GM18873 (cell line): ENCODE measurements around the gene ME2.
A peak's percentile ranks its signal among the peaks of the same experiment; 100 is the strongest.
"Not testable (repeated sequence)": the region's sequence is repeated elsewhere in the genome, so short reads cannot be mapped to it uniquely, and the experiment has no call there.

Experiments
- ATAC-seq: cut with Tn5 transposase; IDR thresholded peaks from one replicate; pipeline ENCODE4 v1.9.1; 2021; ENCODE audit warnings: mild to moderate bottlenecking, moderate library complexity, moderate number of reproducible peaks; ENCODE audit not compliant: unreplicated experiment, low FRiP score

Gene ME2

DNA sequence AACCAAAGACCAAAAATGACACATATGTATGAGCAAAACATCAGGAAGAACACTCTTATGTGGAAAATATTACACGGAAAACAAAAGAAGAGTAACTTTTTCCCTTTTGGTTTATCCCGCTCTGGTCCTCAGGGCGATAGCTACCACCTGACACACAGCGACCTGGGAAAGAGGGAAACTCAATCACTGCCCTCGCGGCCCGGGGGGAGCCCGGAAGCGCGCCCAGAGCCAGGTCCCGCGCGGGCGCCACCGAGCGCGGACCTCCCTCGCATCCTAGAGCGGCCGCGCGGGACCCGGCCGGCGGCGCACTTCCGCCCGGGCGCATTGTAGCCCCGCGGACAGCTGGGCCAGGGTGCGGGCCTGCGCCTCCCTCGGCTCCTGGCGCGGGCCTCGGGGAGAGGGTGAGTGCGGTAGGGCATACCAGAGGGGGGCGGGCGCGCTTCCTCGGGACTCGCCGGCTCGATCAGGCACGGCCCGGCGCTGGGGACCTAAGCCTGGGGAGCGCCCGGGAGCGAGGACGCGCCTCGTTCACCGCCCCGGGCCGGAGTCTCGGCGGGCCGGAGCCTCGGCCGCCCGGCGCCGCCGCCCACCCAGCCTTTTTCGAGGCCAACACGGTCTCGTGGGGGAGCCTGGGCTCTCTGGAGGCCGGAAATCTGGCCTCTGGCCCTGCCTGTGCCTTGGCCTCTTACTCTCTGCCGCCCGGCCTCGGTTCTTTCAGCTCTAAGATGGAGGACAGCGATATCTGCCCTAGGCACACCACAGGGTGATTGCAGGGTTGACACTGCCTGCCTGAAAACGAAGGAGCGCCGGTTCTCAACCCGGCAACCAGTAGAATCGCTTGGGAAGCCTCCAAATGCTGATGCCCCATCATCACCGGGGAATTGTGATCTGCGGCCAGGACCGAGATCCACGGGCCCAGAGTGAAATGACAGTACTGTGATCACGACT is 89.1 kb downstream of the ME2 start, which contains the start of gene ELAC1:
Gene ELAC1, plus strand, starts transcription at position 327 of the 948 bp plus-strand sequence. CDS start 6,365 bp downstream, outside the sequence.
- peak; percentile 70 for ATAC-seq

DNA sequence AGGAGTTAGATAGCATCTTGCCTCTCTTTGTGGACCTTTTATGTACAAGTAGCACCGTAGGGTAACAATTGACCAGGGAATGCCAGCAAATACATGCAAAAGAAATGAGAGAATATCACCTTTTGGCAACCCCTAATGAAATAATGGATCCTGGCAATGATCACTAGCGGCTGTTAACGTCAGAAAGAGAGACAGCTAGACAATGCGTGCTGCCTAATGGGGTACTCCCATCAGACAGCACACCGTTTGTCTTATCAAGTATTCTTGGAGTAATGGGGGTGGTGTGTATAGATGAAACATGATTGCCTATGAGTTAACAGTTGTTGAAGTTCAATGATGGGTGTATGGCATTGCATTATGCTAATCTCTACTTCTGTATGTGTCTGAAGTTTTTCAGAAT is 90.5 kb downstream of the ME2 start:
- ATAC-seq = no peak

DNA sequence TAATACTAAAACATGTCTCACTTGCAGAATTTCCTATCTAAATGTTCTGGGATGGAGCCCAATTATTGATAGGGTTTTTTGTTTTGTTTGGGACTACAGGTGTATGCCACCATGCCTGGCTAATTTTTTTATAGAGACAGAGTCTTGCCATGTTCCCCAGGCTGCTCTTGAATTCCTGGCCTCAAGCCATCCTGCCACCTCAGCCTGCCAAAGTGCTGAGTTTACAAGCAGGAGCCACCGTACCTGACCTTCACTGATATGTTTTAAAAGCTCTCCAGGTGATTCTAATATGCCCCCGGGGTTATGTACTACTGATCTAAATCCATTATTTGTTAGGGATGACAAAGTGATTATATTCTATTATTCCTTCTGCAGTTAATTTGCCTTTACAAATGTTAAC is 91.1 kb downstream of the ME2 start:
- no peak for ATAC-seq

DNA sequence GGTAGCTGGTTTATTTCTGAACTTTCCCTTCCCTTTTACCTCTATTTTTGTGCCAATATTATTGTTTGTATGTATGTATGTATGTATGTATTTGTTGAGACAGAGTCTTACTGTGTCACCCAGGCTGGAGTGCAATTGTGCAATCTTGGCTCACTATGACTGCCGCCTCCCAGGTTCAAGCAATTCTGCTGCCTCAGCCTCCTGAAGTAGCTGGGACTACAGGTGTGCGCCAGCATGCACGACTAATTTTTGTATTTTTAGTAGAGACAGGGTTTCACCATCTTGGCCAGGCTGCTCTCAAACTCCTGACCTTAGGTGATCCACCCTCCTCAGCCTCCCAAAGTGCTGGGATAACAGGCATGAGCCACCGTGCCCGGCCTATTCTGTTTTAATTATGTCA is 93.5 kb downstream of the ME2 start:
- ATAC-seq = not testable (repeated sequence)

DNA sequence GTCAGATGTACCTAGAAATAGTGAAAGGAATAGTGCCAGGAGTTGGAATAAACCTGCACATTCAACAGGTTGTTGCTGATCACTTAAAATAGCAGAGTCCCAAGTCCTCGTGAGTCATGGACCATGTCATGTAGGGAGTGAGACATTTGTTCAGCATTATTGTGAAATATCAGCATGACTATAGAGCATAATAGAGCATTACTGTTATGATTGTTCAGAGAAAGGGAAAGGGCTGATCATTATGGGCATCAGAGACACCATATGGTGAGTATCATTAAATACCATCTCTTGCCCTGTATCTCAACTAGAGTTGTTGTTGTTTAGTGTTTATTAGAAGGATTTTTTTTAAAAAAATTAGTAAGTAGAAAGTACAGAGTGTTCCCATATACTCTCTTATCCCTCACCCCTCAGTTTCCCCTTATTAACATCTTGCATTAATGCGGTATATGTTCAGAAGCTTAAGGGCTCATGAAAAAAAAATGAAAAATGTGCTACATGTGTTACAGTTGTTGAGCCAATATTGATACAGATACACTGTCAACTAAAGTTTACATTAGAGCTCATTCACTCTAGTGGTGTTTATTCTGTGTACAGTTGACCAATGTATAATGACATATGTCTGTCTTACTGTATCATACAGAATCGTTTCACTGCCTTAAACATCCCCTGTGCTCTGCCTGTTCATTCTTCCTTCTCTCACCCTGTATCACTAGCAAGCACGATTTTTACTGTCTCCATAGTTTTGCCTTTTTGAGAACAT is 94.6 kb downstream of the ME2 start:
- no peak for ATAC-seq

DNA sequence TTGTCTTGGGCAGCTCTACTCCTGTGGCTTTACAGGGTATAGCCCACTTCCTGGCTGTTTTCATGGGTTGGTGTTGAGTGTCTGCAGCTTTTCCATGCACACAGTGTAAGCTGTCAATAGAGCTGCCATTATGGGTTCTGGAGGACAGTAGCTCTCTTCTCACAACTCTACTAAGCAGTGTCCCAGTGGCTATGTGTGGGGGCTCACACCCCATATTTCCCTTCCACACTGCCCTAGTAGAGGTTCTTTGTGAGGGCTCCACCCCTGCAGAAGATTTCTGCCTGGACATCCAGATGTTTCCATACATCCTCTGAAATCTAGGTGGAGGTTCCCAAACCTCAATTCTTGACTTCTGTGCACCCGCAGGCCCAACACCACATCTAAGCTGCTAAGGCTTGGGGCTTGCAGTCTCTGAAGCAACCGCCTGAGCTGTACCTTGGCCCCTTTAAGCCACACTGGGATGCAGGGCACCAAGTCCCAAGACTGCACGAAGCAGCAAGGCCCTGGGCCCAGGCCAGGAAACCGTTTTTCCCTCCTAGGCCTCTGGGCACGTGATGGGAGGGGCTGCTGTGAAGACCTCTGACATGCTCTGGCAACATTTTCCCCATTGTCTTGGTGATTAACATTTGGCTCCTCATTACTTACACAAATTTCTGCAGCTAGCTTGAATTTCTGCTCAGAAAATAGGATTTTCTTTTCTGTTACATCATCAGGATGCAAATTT is 98.3 kb downstream of the ME2 start:
- ATAC-seq = no peak

DNA sequence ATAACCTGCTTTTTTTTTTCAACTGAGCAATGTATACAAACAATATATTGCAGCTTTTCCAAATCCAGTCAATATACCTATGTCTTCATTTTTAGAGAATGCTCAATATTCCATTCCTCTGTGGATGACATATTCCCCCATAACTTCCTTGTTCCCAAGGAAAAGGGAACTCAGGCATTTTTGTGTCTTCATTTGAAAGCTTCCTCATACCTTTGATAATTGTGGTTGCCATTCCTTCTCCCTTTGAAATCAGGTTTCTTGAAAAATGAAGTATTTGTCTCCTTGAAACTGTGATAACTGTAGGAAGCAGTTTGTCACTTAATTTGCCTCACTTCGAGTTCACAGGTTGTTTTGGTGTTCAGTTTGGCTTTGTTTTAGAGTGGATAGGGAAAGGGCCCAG is 102.5 kb downstream of the ME2 start:
- no peak for ATAC-seq

DNA sequence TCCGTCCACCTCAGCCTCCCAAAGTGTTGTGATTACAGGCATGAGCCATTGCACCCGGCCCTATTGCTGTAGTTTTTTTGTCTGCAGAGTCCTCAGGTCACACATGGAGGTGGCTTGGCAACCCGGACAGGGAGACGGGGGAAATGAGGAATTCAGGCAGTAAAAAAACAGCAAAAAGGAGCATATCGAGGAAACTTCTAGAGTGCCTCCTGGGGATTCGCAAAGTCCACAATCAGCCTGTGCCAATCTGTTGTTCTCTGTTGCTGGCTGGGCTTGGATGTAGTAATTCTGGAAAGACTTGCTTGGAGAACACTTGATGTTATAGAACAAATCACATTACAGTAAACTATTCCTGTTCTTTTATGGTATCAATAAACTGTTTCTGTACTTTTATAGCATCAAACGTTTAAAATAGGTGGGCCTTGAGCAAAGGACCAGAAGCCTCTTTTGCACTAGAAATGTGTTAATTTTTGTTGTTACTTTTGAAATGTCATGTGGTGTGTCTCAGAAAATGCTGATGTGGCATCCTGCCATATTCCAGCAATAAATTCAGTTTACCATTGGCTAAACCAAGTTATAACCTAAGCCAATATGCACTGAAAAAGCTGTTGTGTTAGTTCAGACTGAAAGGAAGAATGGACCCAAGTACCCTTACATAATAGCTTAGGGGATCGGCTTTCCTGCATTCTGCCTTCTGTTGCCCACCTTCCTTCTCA is 103.3 kb downstream of the ME2 start:
- no peak for ATAC-seq

DNA sequence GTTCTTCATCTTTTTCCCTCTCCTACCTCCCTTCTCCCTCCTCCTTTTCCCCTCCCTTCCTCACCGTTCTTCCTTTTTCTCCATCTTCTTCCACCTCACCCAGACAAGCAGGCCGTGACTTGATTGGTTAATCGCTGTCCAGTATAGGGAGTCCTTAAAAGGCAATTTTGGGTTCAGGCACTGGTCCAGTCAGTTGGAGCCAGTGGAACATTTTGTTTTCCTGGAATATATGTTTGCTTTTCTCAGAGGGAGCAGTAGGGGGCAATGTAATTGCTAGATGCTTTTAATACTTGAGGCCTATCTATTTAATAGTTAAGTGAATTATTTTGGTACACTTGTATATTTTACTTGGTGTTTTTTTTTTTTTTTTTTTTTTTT is 103.9 kb downstream of the ME2 start:
- no peak for ATAC-seq

DNA sequence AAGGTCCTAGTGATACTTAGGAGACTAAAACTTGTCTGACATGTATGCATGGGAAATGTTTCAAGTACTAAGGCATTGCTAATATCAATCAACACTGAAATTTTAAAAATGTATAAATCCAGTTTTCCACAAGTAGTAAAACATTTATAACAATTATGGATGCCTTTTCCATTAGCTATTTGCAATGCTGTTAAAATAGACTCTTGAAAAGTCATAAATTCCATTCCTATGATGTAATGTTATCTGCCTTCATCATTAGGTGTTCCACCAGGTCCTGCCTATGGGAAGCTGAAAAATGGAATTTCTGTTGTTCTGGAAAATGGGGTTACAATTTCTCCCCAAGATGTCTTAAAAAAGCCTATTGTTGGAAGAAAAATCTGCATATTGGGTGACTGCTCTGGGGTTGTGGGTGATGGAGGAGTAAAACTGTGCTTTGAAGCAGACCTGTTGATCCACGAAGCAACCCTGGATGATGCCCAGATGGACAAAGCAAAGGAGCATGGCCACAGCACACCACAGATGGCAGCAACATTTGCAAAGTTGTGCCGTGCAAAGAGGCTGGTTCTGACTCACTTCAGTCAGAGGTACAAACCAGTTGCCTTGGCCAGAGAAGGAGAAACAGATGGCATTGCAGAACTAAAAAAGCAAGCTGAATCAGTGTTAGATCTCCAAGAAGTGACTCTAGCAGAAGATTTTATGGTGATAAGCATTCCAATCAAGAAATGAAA is 107.6 kb downstream of the ME2 start:
- no peak for ATAC-seq

DNA sequence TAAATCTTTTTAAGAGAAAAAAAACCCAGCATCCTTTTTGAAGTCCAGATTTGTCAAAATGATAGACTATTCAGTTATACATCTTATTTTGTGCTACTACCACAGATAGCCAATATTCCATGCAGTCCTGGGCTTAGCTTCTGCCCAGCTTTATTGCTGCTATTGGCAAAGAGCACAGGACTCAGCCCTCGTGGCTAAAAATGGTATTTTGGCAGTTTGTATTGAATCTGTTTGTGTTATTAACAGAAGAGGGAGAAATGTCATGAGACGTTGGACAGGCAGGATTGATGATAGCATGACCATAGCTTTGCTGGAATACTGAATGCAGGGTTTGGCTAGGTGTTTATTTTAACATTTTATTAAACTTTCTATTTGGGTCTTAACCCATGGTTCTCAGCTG is 108.3 kb downstream of the ME2 start:
- ATAC-seq = no peak

DNA sequence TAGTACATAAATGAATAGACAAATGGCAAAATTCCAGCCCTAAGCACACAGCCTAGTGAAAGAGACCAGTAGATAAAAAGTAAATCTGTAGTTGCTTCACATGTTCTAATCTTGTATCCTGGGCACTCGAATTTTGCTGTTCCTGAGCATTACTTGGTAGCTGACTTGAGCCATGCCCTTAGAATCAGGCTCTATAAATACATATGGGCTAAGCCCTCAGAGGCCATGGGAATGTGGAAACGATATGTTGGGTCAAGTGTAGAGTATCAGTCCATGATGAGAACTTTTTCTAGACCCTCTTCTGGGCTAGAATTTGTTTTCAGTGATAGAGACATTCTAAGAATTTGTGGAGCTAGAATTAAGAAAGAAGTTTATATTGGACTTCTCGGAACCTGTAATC is 110.8 kb downstream of the ME2 start:
- ATAC-seq = no peak

DNA sequence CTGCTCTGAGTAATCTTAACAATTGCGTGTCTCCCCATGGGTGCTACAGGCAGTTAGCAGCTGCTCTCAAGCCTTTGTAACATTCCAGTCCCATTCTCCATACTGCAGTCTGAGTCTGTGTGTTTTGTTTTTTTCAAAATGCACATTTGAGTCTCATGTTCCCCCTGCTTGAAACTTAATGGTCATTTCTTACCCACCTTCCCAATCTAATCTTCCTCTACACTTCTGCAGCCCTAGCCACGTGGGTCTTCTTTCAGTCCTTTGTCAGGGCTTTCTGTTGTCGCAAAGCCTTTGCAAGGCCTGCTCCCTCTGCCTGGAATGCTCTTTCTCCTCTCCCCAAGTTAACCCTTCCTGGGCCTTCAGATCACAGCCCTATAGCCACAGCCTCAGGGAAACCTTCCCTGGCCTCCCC is 113.4 kb downstream of the ME2 start:
- ATAC-seq = no peak

DNA sequence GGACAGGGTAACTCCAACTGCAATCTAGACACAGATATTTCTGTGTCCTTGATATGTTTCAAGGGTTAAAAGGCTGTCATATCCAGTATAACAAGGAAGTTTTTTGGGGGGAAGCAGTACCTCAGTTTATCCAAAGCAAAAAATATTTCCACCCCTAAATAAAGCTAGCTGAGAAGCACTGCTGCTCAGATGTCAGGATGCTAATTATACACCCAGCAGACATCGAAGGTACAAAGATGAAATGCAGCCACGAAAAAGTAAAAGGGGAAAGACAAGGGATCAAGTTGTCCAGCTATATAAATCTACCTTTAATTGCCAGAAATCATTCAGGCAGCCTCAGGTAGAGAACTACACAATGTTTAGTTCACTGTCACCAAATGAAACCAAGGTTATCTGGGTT is 115.1 kb downstream of the ME2 start:
- no peak for ATAC-seq

DNA sequence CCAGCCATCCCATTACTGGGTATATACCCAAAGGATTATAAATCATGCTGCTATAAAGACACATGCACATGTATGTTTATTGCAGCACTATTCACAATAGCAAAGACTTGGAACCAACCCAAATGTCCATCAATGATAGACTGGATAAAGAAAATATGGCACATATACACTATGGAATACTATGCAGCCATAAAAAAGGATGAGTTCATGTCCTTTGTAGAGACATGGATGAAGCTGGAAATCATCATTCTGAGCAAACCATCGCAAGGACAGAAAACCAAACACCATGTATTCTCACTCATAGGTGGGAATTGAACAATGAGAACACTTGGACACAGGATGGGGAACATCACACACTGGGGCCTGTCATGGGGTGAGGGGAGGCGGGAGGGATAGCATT is 124.3 kb downstream of the ME2 start:
- ATAC-seq = not testable (repeated sequence)
